ENCODE data around the gene AMFR. TPM values are rescaled to one million over a fixed set of nuclear protein-coding genes. Genes with fewer than 3 reads are reported as not detected.

AMFR gene
- total RNA-seq, 1 donor from 2014 or later = 90.7 TPM

GRCh38 chr16:56353054-56353921 lies 72.1 kb downstream of the AMFR start:
- peaks cover 24% of the 10 kb centered on the region for H3K4me1 Mint-ChIP-seq (ENCODE audit: unreplicated experiment)
- no peak overlapping the region for H3K27ac Mint-ChIP-seq (ENCODE audit: unreplicated experiment)
- no peak for DNase-seq (ENCODE audit: low spot score)
- H3K4me3 Mint-ChIP-seq (ENCODE audit: unreplicated experiment) = no peak overlapping the region
- H3K9me3 Mint-ChIP-seq (ENCODE audit: unreplicated experiment) = no peaks in the 10 kb centered on the region
- TF ChIP-seq CTCF (IDR thresholded peaks at IDR 0.05; ENCODE audit: unreplicated experiment) = no peak
- H3K36me3 Mint-ChIP-seq (ENCODE audit: low read depth, unreplicated experiment) = no peaks in the 10 kb centered on the region
- peaks cover 16% of the 10 kb centered on the region for H3K27me3 Mint-ChIP-seq (ENCODE audit: unreplicated experiment)

- no peak for DNase-seq (ENCODE audit: low spot score)
These were observed 72.8 kb downstream of the AMFR start for GRCh38 chr16:56352351-56353053.

GRCh38 chr16:56351481-56351880 lies 73.9 kb downstream of the AMFR start:
- H3K4me1 Mint-ChIP-seq (ENCODE audit: unreplicated experiment) = peaks cover 14% of the 10 kb centered on the region
- no peaks in the 10 kb centered on the region for H3K9me3 Mint-ChIP-seq (ENCODE audit: unreplicated experiment)
- H3K27me3 Mint-ChIP-seq (ENCODE audit: unreplicated experiment) = peaks cover 16% of the 10 kb centered on the region
- TF ChIP-seq CTCF (IDR thresholded peaks at IDR 0.05; ENCODE audit: unreplicated experiment) = no peak
- no peak for DNase-seq (ENCODE audit: low spot score)
- no peak overlapping the region for H3K27ac Mint-ChIP-seq (ENCODE audit: unreplicated experiment)
- H3K36me3 Mint-ChIP-seq (ENCODE audit: low read depth, unreplicated experiment) = no peaks in the 10 kb centered on the region
- H3K4me3 Mint-ChIP-seq (ENCODE audit: unreplicated experiment) = no peak overlapping the region

More at GRCh38 chr16:56352351-56353053, 72.8 kb downstream of the AMFR start:
- Mint-ChIP-seq H3K27me3 (ENCODE audit: unreplicated experiment) (peaks cover 16% of the 10 kb centered on the region), H3K9me3 (ENCODE audit: unreplicated experiment) (no peaks in the 10 kb centered on the region), H3K36me3 (ENCODE audit: low read depth, unreplicated experiment) (no peaks in the 10 kb centered on the region), H3K4me1 (ENCODE audit: unreplicated experiment) (peaks cover 20% of the 10 kb centered on the region), H3K27ac (ENCODE audit: unreplicated experiment) (no peak overlapping the region), H3K4me3 (ENCODE audit: unreplicated experiment) (no peak overlapping the region)
- TF ChIP-seq CTCF (IDR thresholded peaks at IDR 0.05; ENCODE audit: unreplicated experiment) = no peak

GRCh38 chr16:56350491-56351405 lies 74.6 kb downstream of the AMFR start:
- Mint-ChIP-seq H3K27me3 (ENCODE audit: unreplicated experiment) (peaks cover 16% of the 10 kb centered on the region), H3K36me3 (ENCODE audit: low read depth, unreplicated experiment) (no peaks in the 10 kb centered on the region), H3K27ac (ENCODE audit: unreplicated experiment) (no peak overlapping the region), H3K4me1 (ENCODE audit: unreplicated experiment) (peaks cover 10% of the 10 kb centered on the region), H3K9me3 (ENCODE audit: unreplicated experiment) (no peaks in the 10 kb centered on the region), H3K4me3 (ENCODE audit: unreplicated experiment) (no peak overlapping the region)
- no peak for DNase-seq (ENCODE audit: low spot score)
- no peak for TF ChIP-seq CTCF (IDR thresholded peaks at IDR 0.05; ENCODE audit: unreplicated experiment)

Data from endothelial cell (in vitro differentiated cells).